Transverse colon (tissue), 4 donors: ENCODE data around the gene BAIAP2.

Experiments
- EP300 ChIP-seq: sonication (generic); formaldehyde crosslinking; IDR thresholded peaks from one replicate; pipeline ENCODE4 v1.6.1; 2017; ENCODE audit warnings: antibody characterized with exemption, low read depth
- POLR2A ChIP-seq: fragments of 450-650 bp; IDR thresholded peaks from one replicate; pipeline ENCODE4 v1.6.1; 2016; ENCODE audit warnings: antibody characterized with exemption, mild to moderate bottlenecking, moderate library complexity
- POLR2AphosphoS5 ChIP-seq, 3 donors: sonication (generic); formaldehyde crosslinking; IDR thresholded peaks; one replicate each; pipeline ENCODE4 v1.6.1; 2016; ENCODE audit warnings: antibody characterized with exemption in 3 of 3
- TF ChIP-seq, protein P1 (sequence below), 5 experiments: fragments of 200-600 bp in 3 of 5; fragments of 450-650 bp in 2 of 5; sonication (generic) in 3 of 5; IDR thresholded peaks; 1 replicate in 2 of 5; 2 replicates in 3 of 5; pipeline ENCODE4 v1.5.1; 2016 to 2017; ENCODE audit warnings: antibody characterized with exemption in 5 of 5, inconsistent platforms in 3 of 5, mild to moderate bottlenecking in 2 of 5, moderate library complexity in 1 of 5

DNA sequence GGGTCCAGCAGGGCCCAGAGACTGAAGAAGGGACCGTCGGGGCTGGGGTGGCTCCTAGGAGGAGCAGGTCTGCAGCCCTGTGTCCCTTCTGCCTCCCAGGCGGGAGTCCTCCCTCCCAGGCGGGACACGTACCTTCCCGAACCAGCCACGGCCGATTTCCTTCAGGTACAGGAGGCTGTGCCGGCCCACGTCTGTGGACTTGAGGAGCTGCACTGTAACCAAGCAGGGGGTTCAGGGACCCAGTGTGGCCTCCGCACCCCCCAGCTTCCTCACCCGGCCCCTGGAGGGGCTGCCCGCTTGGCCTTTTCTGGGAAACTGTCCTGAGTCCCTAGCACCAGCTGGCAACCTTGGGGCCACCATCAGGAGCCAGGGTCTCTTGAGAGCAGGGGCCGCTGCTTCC, 93.4 kb downstream of the BAIAP2 start:
- TF ChIP-seq, protein P1, sequence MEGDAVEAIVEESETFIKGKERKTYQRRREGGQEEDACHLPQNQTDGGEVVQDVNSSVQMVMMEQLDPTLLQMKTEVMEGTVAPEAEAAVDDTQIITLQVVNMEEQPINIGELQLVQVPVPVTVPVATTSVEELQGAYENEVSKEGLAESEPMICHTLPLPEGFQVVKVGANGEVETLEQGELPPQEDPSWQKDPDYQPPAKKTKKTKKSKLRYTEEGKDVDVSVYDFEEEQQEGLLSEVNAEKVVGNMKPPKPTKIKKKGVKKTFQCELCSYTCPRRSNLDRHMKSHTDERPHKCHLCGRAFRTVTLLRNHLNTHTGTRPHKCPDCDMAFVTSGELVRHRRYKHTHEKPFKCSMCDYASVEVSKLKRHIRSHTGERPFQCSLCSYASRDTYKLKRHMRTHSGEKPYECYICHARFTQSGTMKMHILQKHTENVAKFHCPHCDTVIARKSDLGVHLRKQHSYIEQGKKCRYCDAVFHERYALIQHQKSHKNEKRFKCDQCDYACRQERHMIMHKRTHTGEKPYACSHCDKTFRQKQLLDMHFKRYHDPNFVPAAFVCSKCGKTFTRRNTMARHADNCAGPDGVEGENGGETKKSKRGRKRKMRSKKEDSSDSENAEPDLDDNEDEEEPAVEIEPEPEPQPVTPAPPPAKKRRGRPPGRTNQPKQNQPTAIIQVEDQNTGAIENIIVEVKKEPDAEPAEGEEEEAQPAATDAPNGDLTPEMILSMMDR (IDR thresholded peaks at IDR 0.05): no peak
- TF ChIP-seq POLR2AphosphoS5 (IDR thresholded peaks at IDR 0.05): no peak
- TF ChIP-seq POLR2A: no peak
- TF ChIP-seq EP300: no peak
